ENCODE data around the gene MIPOL1.

Gene MIPOL1

GRCh38 chr14:37417151-37417550, 219.4 kb downstream of the MIPOL1 start:
- Histone ChIP-seq H3F3A (ENCODE audit: insufficient read depth, low read length) (no peaks in the 10 kb centered on the region), H4K20me1 (ENCODE audit: insufficient read depth, low read length) (no peaks in the 10 kb centered on the region), H3K4me2 (ENCODE audit: low read length) (no peak overlapping the region), H3K36me3 (ENCODE audit: insufficient read depth, low read length) (no peaks in the 10 kb centered on the region), H3K4me1 (ENCODE audit: insufficient read depth, low read length, severe bottlenecking) (no peaks in the 10 kb centered on the region), H3K9me3 (ENCODE audit: low read length) (no peaks in the 10 kb centered on the region), H3K9me2 (ENCODE audit: low read depth, low read length) (no peaks in the 10 kb centered on the region), H3K79me2 (ENCODE audit: insufficient read depth, low read length) (no peaks in the 10 kb centered on the region), H3K4me3 (ENCODE audit: low read depth, low read length, poor library complexity, severe bottlenecking) (no peak overlapping the region), H3K9ac (ENCODE audit: low read length) (no peak overlapping the region), H2AFZ (ENCODE audit: low read length) (no peak overlapping the region), H3K27ac (ENCODE audit: low read depth, low read length, poor library complexity, severe bottlenecking) (no peak overlapping the region), H3K27me3 (ENCODE audit: insufficient read depth, low read length) (no peaks in the 10 kb centered on the region)
- no peak for TF ChIP-seq EZH2 (IDR thresholded peaks at IDR 0.05; ENCODE audit: borderline replicate concordance, low read length)
- no peak for TF ChIP-seq CTCF (IDR thresholded peaks at IDR 0.05; ENCODE audit: low read length)

- Histone ChIP-seq H3K9me2 (ENCODE audit: low read depth, low read length) (no peaks in the 10 kb centered on the region), H2AFZ (ENCODE audit: low read length) (no peak overlapping the region), H3K79me2 (ENCODE audit: insufficient read depth, low read length) (no peaks in the 10 kb centered on the region), H4K20me1 (ENCODE audit: insufficient read depth, low read length) (no peaks in the 10 kb centered on the region), H3K4me3 (ENCODE audit: low read depth, low read length, poor library complexity, severe bottlenecking) (no peak overlapping the region), H3K4me1 (ENCODE audit: insufficient read depth, low read length, severe bottlenecking) (no peaks in the 10 kb centered on the region), H3K36me3 (ENCODE audit: insufficient read depth, low read length) (no peaks in the 10 kb centered on the region), H3K27me3 (ENCODE audit: insufficient read depth, low read length) (no peaks in the 10 kb centered on the region), H3K9ac (ENCODE audit: low read length) (no peak overlapping the region), H3F3A (ENCODE audit: insufficient read depth, low read length) (no peaks in the 10 kb centered on the region), H3K4me2 (ENCODE audit: low read length) (no peak overlapping the region), H3K9me3 (ENCODE audit: low read length) (no peaks in the 10 kb centered on the region), H3K27ac (ENCODE audit: low read depth, low read length, poor library complexity, severe bottlenecking) (no peak overlapping the region)
- TF ChIP-seq EZH2 (IDR thresholded peaks at IDR 0.05; ENCODE audit: borderline replicate concordance, low read length) = no peak
- TF ChIP-seq CTCF (IDR thresholded peaks at IDR 0.05; ENCODE audit: low read length) = no peak
Measured at GRCh38 chr14:37417833-37418232, 220.1 kb downstream of the MIPOL1 start.

- no peaks in the 10 kb centered on the region for H3K9me2 ChIP-seq (ENCODE audit: low read depth, low read length)
- no peaks in the 10 kb centered on the region for H3F3A ChIP-seq (ENCODE audit: insufficient read depth, low read length)
- no peak overlapping the region for H3K27ac ChIP-seq (ENCODE audit: low read depth, low read length, poor library complexity, severe bottlenecking)
- no peaks in the 10 kb centered on the region for H3K9me3 ChIP-seq (ENCODE audit: low read length)
- no peaks in the 10 kb centered on the region for H3K27me3 ChIP-seq (ENCODE audit: insufficient read depth, low read length)
- no peaks in the 10 kb centered on the region for H3K4me1 ChIP-seq (ENCODE audit: insufficient read depth, low read length, severe bottlenecking)
- no peak overlapping the region for H2AFZ ChIP-seq (ENCODE audit: low read length)
- H3K4me2 ChIP-seq (ENCODE audit: low read length) = no peak overlapping the region
- H3K36me3 ChIP-seq (ENCODE audit: insufficient read depth, low read length) = no peaks in the 10 kb centered on the region
- no peak overlapping the region for H3K9ac ChIP-seq (ENCODE audit: low read length)
- H3K4me3 ChIP-seq (ENCODE audit: low read depth, low read length, poor library complexity, severe bottlenecking) = no peak overlapping the region
- TF ChIP-seq CTCF (IDR thresholded peaks at IDR 0.05; ENCODE audit: low read length) (no peak), EZH2 (IDR thresholded peaks at IDR 0.05; ENCODE audit: borderline replicate concordance, low read length) (no peak)
- no peaks in the 10 kb centered on the region for H4K20me1 ChIP-seq (ENCODE audit: insufficient read depth, low read length)
- H3K79me2 ChIP-seq (ENCODE audit: insufficient read depth, low read length) = no peaks in the 10 kb centered on the region
Measured at GRCh38 chr14:37420622-37421021, 222.9 kb downstream of the MIPOL1 start.
